ENCODE measurements around the gene PRKCA.

The PRKCA gene

GRCh38 chr17:66498580-66498979, 196.2 kb downstream of the PRKCA start:
- H3K4me1 ChIP-seq (ENCODE audit: control insufficient read depth in 1 of 2, insufficient read depth in 2 of 2, low read length in 2 of 2): no peaks in the 10 kb centered on the region
- no peak overlapping the region for H2AFZ ChIP-seq (ENCODE audit: insufficient read depth, low read length, poor library complexity)
- H4K91ac ChIP-seq (ENCODE audit: low read depth, low read length): no peak overlapping the region
- no peak overlapping the region for H2BK12ac ChIP-seq (ENCODE audit: low read length)
- no peak overlapping the region for H3K4ac ChIP-seq (ENCODE audit: low read depth, low read length)
- no peak overlapping the region for H2AK5ac ChIP-seq (ENCODE audit: low read length)
- peak overlapping the region; percentile 9 for H3K23ac ChIP-seq (ENCODE audit: low read length)
- no peaks in the 10 kb centered on the region for H3K9me3 ChIP-seq (ENCODE audit: insufficient read depth, low read depth, low read length)
- H4K8ac ChIP-seq (ENCODE audit: low read depth, low read length): no peak overlapping the region
- WGBS (ENCODE audit: extremely low coverage, insufficient coverage, insufficient read length): no CpG with 5 or more reads among the region's 5 CpGs
- no peak overlapping the region for H2BK120ac ChIP-seq (ENCODE audit: insufficient read depth, low read length, poor library complexity)
- no peak overlapping the region for H3K4me2 ChIP-seq (ENCODE audit: low read length)
- H3K18ac ChIP-seq (ENCODE audit: low read length): no peak overlapping the region
- H3K9ac ChIP-seq (ENCODE audit: low read length): no peak overlapping the region
- no peaks in the 10 kb centered on the region for H3K36me3 ChIP-seq (ENCODE audit: control insufficient read depth in 1 of 2, insufficient read depth in 2 of 2, low read length in 2 of 2)
- no peaks in the 10 kb centered on the region for H3K27me3 ChIP-seq (ENCODE audit: insufficient read depth, low read length)
- H3K79me2 ChIP-seq (ENCODE audit: control insufficient read depth, insufficient read depth, low read length, poor library complexity): no peaks in the 10 kb centered on the region
- DNase-seq: no peak
- no peak overlapping the region for H3K27ac ChIP-seq (ENCODE audit: low read depth, low read length)
- no peak overlapping the region for H2BK5ac ChIP-seq (ENCODE audit: low read depth, low read length, poor library complexity)
- H3K4me3 ChIP-seq (ENCODE audit: low read depth, low read length): no peak overlapping the region
- no peak overlapping the region for H3K14ac ChIP-seq (ENCODE audit: low read length)
- H3K79me1 ChIP-seq (ENCODE audit: low read length): no peaks in the 10 kb centered on the region
- no peak overlapping the region for H4K12ac ChIP-seq (ENCODE audit: low read depth, low read length)

DNA sequence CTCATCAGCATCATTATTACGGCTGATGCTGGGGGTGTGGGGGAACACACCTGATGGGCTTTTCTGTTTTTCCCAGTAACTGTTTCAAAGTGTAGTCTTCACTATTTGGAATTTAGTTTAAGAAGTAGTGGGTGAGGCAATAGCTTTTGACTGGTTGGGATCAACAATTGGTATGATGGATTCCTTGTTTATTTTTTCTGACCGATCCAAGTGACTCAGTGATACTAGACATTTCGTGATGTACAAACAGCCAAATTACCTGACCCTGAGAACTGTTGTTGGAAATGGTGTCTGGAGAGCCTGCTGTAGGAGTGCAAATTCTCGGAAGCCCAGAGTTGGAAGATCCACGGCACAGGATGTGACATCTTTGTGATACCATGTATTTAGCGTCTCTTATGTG, 204.2 kb downstream of the PRKCA start:
- Histone ChIP-seq H3K79me2 (ENCODE audit: control insufficient read depth, insufficient read depth, low read length, poor library complexity) (no peaks in the 10 kb centered on the region), H3K79me1 (ENCODE audit: low read length) (no peaks in the 10 kb centered on the region), H4K12ac (ENCODE audit: low read depth, low read length) (no peak overlapping the region), H3K4me1 (ENCODE audit: control insufficient read depth in 1 of 2, insufficient read depth in 2 of 2, low read length in 2 of 2) (peaks cover 0 to 2% of the 10 kb centered on the region in 2 experiments), H3K4me2 (ENCODE audit: low read length) (no peak overlapping the region), H2AFZ (ENCODE audit: insufficient read depth, low read length, poor library complexity) (no peak overlapping the region), H3K23ac (ENCODE audit: low read length) (no peak overlapping the region), H3K27ac (ENCODE audit: low read depth, low read length) (no peak overlapping the region), H3K4ac (ENCODE audit: low read depth, low read length) (no peak overlapping the region), H3K4me3 (ENCODE audit: low read depth, low read length) (no peak overlapping the region), H4K91ac (ENCODE audit: low read depth, low read length) (no peak overlapping the region), H2BK120ac (ENCODE audit: insufficient read depth, low read length, poor library complexity) (no peak overlapping the region), H4K8ac (ENCODE audit: low read depth, low read length) (no peak overlapping the region), H2AK5ac (ENCODE audit: low read length) (no peak overlapping the region), H2BK12ac (ENCODE audit: low read length) (no peak overlapping the region), H3K9me3 (ENCODE audit: insufficient read depth, low read depth, low read length) (no peaks in the 10 kb centered on the region), H3K9ac (ENCODE audit: low read length) (no peak overlapping the region), H2BK5ac (ENCODE audit: low read depth, low read length, poor library complexity) (no peak overlapping the region), H3K14ac (ENCODE audit: low read length) (no peak overlapping the region), H3K36me3 (ENCODE audit: control insufficient read depth in 1 of 2, insufficient read depth in 2 of 2, low read length in 2 of 2) (no peaks in the 10 kb centered on the region), H3K18ac (ENCODE audit: low read length) (no peak overlapping the region), H3K27me3 (ENCODE audit: insufficient read depth, low read length) (no peaks in the 10 kb centered on the region)
- WGBS (ENCODE audit: extremely low coverage, insufficient coverage, insufficient read length): no CpG with 5 or more reads among the region's 6 CpGs
- no peak for DNase-seq

GRCh38 chr17:66507103-66507923, 204.9 kb downstream of the PRKCA start:
- peak overlapping the region; percentile 27 for H2BK120ac ChIP-seq (ENCODE audit: insufficient read depth, low read length, poor library complexity)
- H2BK12ac ChIP-seq (ENCODE audit: low read length): no peak overlapping the region
- peaks cover 0 to 2% of the 10 kb centered on the region in 2 experiments for H3K4me1 ChIP-seq (ENCODE audit: control insufficient read depth in 1 of 2, insufficient read depth in 2 of 2, low read length in 2 of 2)
- no peak overlapping the region for H3K4me3 ChIP-seq (ENCODE audit: low read depth, low read length)
- no peaks in the 10 kb centered on the region for H3K79me2 ChIP-seq (ENCODE audit: control insufficient read depth, insufficient read depth, low read length, poor library complexity)
- no peaks in the 10 kb centered on the region for H3K36me3 ChIP-seq (ENCODE audit: control insufficient read depth in 1 of 2, insufficient read depth in 2 of 2, low read length in 2 of 2)
- H3K9me3 ChIP-seq (ENCODE audit: insufficient read depth, low read depth, low read length): no peaks in the 10 kb centered on the region
- no peak overlapping the region for H3K4me2 ChIP-seq (ENCODE audit: low read length)
- H4K91ac ChIP-seq (ENCODE audit: low read depth, low read length): no peak overlapping the region
- no peak overlapping the region for H4K8ac ChIP-seq (ENCODE audit: low read depth, low read length)
- DNase-seq: no peak
- no peak overlapping the region for H3K14ac ChIP-seq (ENCODE audit: low read length)
- no peak overlapping the region for H3K23ac ChIP-seq (ENCODE audit: low read length)
- H4K12ac ChIP-seq (ENCODE audit: low read depth, low read length): no peak overlapping the region
- no peak overlapping the region for H3K27ac ChIP-seq (ENCODE audit: low read depth, low read length)
- H3K9ac ChIP-seq (ENCODE audit: low read length): no peak overlapping the region
- no peak overlapping the region for H2BK5ac ChIP-seq (ENCODE audit: low read depth, low read length, poor library complexity)
- H3K27me3 ChIP-seq (ENCODE audit: insufficient read depth, low read length): no peaks in the 10 kb centered on the region
- no peak overlapping the region for H2AK5ac ChIP-seq (ENCODE audit: low read length)
- H3K4ac ChIP-seq (ENCODE audit: low read depth, low read length): no peak overlapping the region
- no CpG with 5 or more reads among the region's 7 CpGs for WGBS (ENCODE audit: extremely low coverage, insufficient coverage, insufficient read length)
- H2AFZ ChIP-seq (ENCODE audit: insufficient read depth, low read length, poor library complexity): peak overlapping the region; percentile 38
- H3K18ac ChIP-seq (ENCODE audit: low read length): no peak overlapping the region
- no peaks in the 10 kb centered on the region for H3K79me1 ChIP-seq (ENCODE audit: low read length)

- Histone ChIP-seq H3K9ac (ENCODE audit: low read length) (no peak overlapping the region), H3K79me1 (ENCODE audit: low read length) (no peaks in the 10 kb centered on the region), H3K4me1 (ENCODE audit: control insufficient read depth in 1 of 2, insufficient read depth in 2 of 2, low read length in 2 of 2) (peaks cover 0 to 2% of the 10 kb centered on the region in 2 experiments), H2BK120ac (ENCODE audit: insufficient read depth, low read length, poor library complexity) (no peak overlapping the region), H3K18ac (ENCODE audit: low read length) (no peak overlapping the region), H3K36me3 (ENCODE audit: control insufficient read depth in 1 of 2, insufficient read depth in 2 of 2, low read length in 2 of 2) (no peaks in the 10 kb centered on the region), H4K8ac (ENCODE audit: low read depth, low read length) (no peak overlapping the region), H3K9me3 (ENCODE audit: insufficient read depth, low read depth, low read length) (no peaks in the 10 kb centered on the region), H3K14ac (ENCODE audit: low read length) (no peak overlapping the region), H3K4me3 (ENCODE audit: low read depth, low read length) (peak overlapping the region; percentile 35), H3K4ac (ENCODE audit: low read depth, low read length) (no peak overlapping the region), H3K27ac (ENCODE audit: low read depth, low read length) (no peak overlapping the region), H2BK5ac (ENCODE audit: low read depth, low read length, poor library complexity) (no peak overlapping the region), H3K4me2 (ENCODE audit: low read length) (no peak overlapping the region), H2AK5ac (ENCODE audit: low read length) (no peak overlapping the region), H2AFZ (ENCODE audit: insufficient read depth, low read length, poor library complexity) (no peak overlapping the region), H3K27me3 (ENCODE audit: insufficient read depth, low read length) (no peaks in the 10 kb centered on the region), H4K91ac (ENCODE audit: low read depth, low read length) (no peak overlapping the region), H3K23ac (ENCODE audit: low read length) (no peak overlapping the region), H3K79me2 (ENCODE audit: control insufficient read depth, insufficient read depth, low read length, poor library complexity) (no peaks in the 10 kb centered on the region), H2BK12ac (ENCODE audit: low read length) (no peak overlapping the region), H4K12ac (ENCODE audit: low read depth, low read length) (no peak overlapping the region)
- DNase-seq: no peak
- WGBS (ENCODE audit: extremely low coverage, insufficient coverage, insufficient read length): no CpG with 5 or more reads among the region's 10 CpGs
Observed at GRCh38 chr17:66507982-66508760, 205.8 kb downstream of the PRKCA start.

Measured in trophoblast cell (in vitro differentiated cells and primary cell).